ENCODE data around the gene MAP3K6. TPM values are rescaled to one million over a fixed set of nuclear protein-coding genes. Genes with fewer than 3 reads are reported as not detected.

MAP3K6 gene
- 2.5 TPM in 1 of 2 replicates, not detected in the other for polyA plus RNA-seq

GRCh38 chr1:27366411-27367159 is at the start of gene MAP3K6:
TSS of gene MAP3K6 (minus strand) at chr1:27366961. CDS start at chr1:27366597, 364 bp downstream.

DNA sequence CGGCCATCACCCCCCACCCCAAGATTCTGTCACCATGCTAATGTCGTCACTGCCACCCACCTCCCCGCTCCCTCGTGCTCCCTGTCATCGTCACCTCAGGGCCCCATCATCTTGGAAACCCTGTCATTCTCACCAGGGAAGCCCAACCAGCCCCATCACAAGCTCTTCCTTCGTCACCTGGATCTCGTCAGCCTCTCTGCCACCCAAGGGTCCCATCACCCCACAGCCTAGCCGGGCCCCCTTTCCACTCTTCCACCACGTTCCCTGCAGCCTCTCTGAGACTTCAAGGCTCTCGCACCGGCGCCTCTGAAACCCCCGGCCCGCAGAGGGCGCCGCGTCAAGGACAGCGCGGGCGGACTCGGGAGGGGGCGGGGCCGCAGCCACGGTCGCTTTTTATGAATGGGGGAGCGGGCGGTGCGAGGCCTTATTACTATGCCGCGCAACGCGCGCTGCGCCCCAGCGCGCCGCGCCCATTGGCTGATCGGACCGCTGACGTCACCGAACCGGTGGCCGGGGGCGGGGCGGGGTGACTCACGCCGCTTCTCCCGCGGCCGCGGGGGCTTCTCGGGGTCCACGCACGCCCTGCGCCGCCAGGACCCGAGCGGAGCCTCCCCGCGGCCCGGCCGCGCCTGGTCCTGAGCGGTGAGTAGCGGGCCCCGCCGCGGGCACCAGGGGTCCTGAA is 25.5 kb upstream of the MAP3K6 start, which contains the start of gene GPR3:
Gene GPR3, plus strand, starts transcription at position 527 of the 682 bp plus-strand sequence. CDS start 1,177 bp downstream, outside the sequence.

DNA sequence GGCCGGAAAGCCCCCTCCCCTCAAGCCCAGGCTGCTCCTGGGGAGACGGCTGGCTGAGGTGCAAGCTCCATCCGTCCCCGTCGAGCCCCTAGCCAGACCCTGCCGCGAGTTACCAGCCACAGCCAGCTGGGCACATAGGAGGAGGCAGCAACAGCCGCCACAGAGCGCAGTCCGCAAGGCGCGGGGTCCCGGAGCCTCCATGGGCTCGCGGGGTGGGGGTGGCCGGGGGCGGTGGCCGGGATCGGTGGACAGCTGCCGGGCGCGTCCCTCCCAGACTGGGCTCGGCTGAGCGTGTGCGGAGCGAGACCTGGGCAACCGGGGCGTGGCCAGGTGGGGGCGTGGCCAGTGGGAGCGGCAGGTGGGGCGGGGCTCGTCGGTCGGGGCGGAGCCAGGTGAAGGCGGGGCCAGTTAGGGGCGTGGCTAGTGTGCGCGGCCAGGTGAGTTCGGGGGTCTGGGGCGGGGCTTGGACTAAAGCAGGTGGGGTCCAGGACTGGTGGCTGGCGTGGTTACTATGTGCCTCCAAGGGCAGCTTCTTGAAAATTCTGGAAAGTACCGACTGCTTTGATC is 16.4 kb upstream of the MAP3K6 start, which contains the start of gene CD164L2:
Gene CD164L2, minus strand, starts transcription at position 295 of the 567 bp plus-strand sequence. Its CDS starts 94 bp downstream, at position 201.

DNA sequence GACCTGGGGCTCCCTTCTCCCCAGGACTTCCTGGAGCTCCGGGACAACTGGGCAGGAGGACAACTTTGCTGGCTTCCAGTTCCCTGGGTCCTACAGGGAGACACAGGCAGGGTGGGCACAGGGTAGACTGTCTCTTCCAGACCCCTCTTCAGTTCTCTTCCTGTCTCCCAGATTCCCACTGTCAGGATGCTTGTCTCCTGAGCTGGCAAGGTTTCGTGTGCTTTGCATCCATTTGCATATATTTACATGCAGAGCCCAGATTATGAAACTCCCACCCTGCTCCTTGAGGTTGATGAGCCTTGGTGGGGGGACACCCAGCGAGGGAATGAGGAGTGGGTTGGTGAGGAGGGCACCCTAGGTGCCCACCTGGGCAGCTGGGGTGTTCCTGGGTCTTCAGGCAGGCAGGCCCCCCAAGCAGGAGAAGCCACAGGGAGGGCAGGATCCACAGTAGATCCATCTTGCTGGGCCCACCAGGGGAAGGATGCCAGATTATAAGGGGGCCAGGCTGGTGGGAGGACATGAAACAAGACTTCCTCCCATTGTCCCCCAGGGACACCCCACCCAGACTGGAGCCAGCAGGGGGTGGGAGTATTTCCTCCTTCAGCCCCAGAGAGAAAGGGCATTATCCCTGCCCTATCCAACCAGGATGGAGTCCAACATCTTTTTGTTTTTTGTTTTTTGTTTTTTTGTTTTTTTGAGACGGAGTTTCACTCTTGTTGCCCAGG is 7.8 kb upstream of the MAP3K6 start, which contains the start of gene FCN3:
Gene FCN3, minus strand, starts transcription at position 463 of the 725 bp plus-strand sequence. Its CDS starts 6 bp downstream, at position 457.

DNA sequence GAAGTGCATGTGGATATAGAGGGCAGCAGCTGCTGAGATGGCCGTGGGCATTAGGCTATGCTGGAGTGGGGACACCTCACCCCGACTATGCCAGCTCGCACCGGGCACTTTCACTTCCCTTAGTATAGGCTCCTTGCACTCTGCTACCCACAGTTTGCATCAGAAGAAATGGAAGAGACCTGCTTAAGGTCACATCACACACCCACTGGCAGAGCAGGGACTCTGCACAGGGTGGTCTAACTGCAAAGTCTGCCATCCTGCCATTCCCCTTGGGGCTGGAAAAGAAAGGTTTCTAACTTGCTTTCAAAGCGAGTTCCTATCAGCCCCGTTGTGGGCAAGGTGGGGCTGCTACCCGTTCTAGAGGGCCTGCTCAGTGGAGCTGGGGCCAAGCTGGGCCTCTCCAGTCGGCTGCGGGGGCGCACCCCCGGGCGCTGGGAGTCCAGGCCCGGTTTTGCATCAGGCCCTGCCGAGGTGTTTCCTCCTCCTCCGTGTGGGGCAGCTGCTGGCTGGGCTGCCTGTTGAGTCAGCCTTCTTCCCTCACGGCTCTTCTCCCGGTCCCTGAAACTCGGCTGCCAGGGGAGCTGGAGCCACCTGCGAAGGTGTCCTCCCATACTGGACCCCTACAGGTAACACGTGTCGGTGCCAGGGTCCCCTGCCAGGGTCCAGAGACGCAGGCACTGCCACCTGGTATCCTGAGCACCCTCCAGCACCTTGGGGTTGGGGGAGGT is 25.1 kb downstream of the MAP3K6 start, which contains the start of gene SYTL1:
Gene SYTL1, plus strand, starts transcription at position 498 of the 728 bp plus-strand sequence. CDS start 3,313 bp downstream, outside the sequence.

DNA sequence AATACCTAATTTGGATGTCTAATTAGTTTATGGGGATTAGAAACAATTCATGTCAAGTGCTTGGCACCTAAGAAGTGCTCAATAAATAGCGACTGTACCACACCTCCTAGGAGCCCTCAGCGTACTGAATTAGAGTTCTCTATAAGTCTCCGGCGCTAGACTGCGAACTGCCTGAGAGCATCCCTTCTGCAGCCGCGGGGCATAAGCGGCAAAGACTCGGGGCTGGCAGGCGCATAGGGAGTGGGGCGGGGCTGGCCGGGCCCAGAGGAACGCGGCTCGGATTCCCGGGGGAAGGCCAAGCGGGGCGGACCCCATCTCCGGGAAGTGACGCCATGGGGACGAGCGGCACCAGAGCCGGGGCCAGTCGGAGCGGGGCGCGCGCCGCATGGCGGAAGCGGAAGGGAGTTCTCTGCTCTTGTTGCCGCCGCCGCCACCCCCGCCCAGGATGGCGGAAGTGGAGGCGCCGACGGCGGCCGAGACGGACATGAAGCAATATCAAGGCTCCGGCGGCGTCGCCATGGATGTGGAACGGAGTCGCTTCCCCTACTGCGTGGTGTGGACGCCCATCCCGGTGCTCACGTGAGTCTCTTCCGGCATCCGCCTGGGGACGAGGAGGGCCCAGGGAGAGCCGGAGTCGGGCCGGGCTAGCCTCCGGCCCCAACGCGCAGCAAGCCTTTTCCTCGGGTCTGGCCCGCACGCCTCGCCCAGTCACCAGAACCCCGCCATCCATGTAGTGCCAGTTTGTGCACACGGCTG is 44.8 kb downstream of the MAP3K6 start, which contains the start of gene TMEM222:
Gene TMEM222, plus strand, starts transcription at position 351 of the 756 bp plus-strand sequence. Its CDS starts 35 bp downstream, at position 386.

Other genes with a start within 250 kb of the MAP3K6 start
- gene SLC9A1, start 211.8 kb downstream of the MAP3K6 start, polyA plus RNA-seq, result 10.8 and 12.2 TPM in 2 replicates
- 0.42 and 0.67 TPM in 2 replicates for gene WDTC1, start 132.3 kb downstream of the MAP3K6 start, polyA plus RNA-seq
- gene TMEM222, start 44.8 kb downstream of the MAP3K6 start, polyA plus RNA-seq, result 6.8 and 16.0 TPM in 2 replicates
- gene SYTL1, start 24.9 kb downstream of the MAP3K6 start, polyA plus RNA-seq, result not detected in 2 replicates
- not detected in 2 replicates for gene FCN3, start 7.9 kb upstream of the MAP3K6 start, polyA plus RNA-seq
- not detected in 2 replicates for gene CD164L2, start 16.4 kb upstream of the MAP3K6 start, polyA plus RNA-seq
- 0.14 and 0.19 TPM in 2 replicates for gene GPR3, start 25.7 kb upstream of the MAP3K6 start, polyA plus RNA-seq
- 3.1 and 3.3 TPM in 2 replicates for gene WASF2, start 123.2 kb upstream of the MAP3K6 start, polyA plus RNA-seq
- gene AHDC1, start 237.2 kb upstream of the MAP3K6 start, polyA plus RNA-seq, result 0.69 and 0.91 TPM in 2 replicates

Data from Purkinje cell (primary cell).